Hepatocyte (in vitro differentiated cells): ENCODE measurements around the gene MGME1.

Source experiments
- CTCF ChIP-seq: fragments of 200-600 bp; sonication (generic); IDR thresholded peaks from 2 replicates; pipeline ENCODE4 v1.5.1; 2016; ENCODE audit warnings: antibody characterized with exemption, mild to moderate bottlenecking; ENCODE audit not compliant: poor library complexity
- EZH2phosphoT487 ChIP-seq: fragments of 200-600 bp; sonication (generic); IDR thresholded peaks from one replicate; pipeline ENCODE4 v1.6.1; 2018; ENCODE audit warnings: antibody characterized with exemption, mild to moderate bottlenecking, low read depth, moderate library complexity; ENCODE audit not compliant: unreplicated experiment, severe bottlenecking

GRCh38 chr20:17964632-17965031 is 4.2 kb upstream of the MGME1 start:
- TF ChIP-seq CTCF = no peak
- TF ChIP-seq EZH2phosphoT487 = no peak
